ENCODE measurements around the gene FYN.

DNA sequence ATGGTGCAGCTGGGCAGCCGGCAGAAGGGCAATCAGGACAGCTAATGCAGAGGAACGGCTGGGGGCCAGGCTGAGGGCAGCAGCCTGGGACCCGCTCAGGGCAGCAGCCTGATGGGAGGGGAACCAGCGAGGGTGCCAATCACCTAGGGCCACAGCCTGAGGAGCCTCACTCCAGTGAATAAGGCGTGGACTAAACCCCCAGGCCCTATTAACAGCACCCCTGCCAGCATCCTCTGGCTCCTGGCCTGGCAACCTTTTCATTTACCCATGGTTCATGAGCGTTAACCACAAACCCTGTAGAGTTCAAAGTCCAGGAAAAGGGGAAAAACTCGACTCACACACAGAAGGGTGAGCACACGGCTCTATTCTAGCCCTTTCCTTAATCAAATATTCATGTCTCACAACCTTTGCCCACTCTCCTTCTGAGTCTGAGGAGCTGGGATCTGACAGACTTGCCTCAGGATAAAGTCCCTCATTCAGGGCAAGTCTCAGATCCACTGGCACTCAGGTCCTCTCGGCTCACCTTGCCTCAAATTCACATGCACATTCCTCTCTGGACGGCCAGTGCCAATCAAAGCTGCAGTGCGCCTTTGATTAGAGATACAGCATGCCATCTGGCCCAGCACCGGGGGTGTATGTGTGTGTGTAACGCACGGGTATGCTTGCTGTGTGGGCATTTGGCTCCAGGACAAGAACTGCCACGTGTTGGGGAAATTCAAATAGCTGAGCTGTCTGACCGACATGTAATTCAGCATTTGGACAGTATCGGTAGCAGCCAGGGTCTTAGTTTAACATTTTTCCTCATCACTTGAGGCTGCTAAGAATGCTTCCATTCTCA lies 180.7 kb downstream of the FYN start:
- TF ChIP-seq, protein P1, sequence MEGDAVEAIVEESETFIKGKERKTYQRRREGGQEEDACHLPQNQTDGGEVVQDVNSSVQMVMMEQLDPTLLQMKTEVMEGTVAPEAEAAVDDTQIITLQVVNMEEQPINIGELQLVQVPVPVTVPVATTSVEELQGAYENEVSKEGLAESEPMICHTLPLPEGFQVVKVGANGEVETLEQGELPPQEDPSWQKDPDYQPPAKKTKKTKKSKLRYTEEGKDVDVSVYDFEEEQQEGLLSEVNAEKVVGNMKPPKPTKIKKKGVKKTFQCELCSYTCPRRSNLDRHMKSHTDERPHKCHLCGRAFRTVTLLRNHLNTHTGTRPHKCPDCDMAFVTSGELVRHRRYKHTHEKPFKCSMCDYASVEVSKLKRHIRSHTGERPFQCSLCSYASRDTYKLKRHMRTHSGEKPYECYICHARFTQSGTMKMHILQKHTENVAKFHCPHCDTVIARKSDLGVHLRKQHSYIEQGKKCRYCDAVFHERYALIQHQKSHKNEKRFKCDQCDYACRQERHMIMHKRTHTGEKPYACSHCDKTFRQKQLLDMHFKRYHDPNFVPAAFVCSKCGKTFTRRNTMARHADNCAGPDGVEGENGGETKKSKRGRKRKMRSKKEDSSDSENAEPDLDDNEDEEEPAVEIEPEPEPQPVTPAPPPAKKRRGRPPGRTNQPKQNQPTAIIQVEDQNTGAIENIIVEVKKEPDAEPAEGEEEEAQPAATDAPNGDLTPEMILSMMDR (IDR thresholded peaks at IDR 0.05; ENCODE audit: low read depth, low read length) = no peak
- TF ChIP-seq POLR2A (IDR thresholded peaks at IDR 0.05; ENCODE audit: extremely low read depth, insufficient read length) = no peak
- TF ChIP-seq, protein P2, sequence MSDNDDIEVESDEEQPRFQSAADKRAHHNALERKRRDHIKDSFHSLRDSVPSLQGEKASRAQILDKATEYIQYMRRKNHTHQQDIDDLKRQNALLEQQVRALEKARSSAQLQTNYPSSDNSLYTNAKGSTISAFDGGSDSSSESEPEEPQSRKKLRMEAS (IDR thresholded peaks at IDR 0.05; ENCODE audit: low read depth, low read length) = no peak
- TF ChIP-seq MYC (IDR thresholded peaks at IDR 0.05; ENCODE audit: low read depth, low read length) = no peak
